ENCODE results near the gene RCCD1.

RCCD1 gene

DNA sequence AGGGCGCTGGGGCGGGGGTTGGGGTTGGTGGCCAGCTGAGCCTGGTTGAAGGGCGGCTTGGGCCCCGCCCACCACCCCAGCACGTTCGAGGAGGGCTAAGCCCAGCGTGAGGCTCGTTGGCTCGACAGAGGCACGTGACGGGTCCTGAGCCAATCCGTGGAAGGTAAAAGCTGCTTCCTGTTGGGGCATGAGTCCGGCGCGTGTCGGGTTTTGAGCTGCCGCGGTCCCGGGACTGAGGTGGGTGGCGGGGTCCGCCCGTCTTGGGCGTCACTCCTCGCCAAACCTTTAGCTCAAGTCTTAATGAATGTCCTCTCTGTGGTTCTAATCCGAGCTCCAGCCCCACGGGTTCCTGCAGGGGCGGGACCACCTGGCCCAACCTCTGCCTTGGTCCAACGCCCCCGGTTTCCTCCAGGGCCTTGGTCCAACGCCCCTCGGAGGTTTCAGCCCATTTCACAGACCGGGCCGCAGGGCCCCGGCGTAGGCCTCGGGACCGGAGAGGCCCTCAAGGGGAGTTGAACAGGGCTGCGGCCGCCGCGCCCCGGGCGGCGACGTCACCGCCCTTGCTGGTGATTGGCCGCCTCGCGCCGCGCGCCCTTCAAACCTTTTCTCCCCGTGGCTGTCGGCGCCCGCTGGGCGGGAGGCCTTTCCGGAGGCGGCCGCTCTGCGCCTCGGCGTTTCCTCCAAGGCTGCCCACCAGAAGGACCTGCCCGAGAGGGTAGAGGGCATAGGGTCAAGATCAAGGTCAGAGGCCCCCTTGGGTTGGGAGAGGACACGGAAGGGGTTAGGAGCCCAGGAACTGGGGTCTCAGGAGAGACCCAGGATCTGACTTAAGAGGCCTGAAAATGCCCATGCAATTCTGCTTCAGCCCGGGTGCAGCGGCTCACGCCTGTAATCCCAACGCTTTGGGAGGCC, at the start of gene RCCD1 (continued):
- TF ChIP-seq ZNF76 (tag by site-specific recombination; IDR thresholded peaks at IDR 0.05; ENCODE audit: borderline replicate concordance, low read depth): peak; percentile 64; the same call in 1 of the 2 replicates
- TF ChIP-seq, protein P1, sequence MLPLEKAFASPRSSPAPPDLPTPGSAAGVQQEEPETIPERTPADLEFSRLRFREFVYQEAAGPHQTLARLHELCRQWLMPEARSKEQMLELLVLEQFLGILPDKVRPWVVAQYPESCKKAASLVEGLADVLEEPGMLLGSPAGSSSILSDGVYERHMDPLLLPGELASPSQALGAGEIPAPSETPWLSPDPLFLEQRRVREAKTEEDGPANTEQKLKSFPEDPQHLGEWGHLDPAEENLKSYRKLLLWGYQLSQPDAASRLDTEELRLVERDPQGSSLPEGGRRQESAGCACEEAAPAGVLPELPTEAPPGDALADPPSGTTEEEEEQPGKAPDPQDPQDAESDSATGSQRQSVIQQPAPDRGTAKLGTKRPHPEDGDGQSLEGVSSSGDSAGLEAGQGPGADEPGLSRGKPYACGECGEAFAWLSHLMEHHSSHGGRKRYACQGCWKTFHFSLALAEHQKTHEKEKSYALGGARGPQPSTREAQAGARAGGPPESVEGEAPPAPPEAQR (tag by site-specific recombination; IDR thresholded peaks at IDR 0.05): peak; percentile 25; the same call in 1 of the 2 replicates
- TF ChIP-seq ZFP69B (tag by site-specific recombination; IDR thresholded peaks at IDR 0.05): peak; percentile 89
- TF ChIP-seq, protein P2, sequence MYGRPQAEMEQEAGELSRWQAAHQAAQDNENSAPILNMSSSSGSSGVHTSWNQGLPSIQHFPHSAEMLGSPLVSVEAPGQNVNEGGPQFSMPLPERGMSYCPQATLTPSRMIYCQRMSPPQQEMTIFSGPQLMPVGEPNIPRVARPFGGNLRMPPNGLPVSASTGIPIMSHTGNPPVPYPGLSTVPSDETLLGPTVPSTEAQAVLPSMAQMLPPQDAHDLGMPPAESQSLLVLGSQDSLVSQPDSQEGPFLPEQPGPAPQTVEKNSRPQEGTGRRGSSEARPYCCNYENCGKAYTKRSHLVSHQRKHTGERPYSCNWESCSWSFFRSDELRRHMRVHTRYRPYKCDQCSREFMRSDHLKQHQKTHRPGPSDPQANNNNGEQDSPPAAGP (tag by site-specific recombination; IDR thresholded peaks at IDR 0.05): peak; percentile 91

DNA sequence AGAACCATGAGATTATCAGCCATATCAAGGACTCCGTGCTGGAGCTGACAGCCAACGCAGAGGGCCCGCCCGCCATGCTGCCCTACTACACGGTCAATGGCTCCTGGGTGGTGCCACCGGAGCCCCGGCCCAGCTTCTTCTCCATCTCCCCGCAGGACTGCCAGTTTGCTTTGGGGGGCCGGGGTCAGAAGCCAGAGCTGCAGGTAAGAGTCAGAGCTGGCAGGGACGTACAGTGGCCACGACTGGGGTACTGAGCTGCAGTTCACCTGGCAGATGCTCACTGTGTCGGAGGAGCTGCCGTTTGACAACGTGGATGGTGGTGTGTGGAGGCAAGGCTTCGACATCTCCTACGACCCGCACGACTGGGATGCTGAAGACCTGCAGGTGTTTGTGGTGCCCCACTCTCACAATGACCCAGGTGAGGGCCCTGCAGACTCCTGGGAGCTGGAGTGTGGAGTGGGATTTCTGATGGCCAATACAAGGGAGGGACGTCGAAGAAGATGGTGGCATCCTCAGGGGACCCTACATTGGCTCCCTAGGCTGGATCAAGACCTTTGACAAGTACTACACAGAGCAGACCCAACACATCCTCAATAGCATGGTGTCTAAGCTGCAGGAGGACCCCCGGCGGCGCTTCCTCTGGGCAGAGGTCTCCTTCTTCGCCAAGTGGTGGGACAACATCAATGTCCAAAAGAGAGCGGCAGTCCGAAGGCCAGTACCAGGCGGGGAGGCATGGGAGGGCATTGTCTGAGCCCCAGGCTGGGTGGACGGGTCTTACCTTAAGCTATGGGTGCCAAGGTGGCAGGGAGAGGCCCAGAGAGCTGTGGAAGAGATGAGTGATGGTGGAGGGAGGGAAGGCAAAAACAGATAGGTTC, 49.1 kb upstream of the RCCD1 start:
- Histone ChIP-seq H3K36me3 (ENCODE audit: control insufficient read depth in 2 of 2, insufficient read depth in 1 of 2, low read length in 2 of 2) (peaks cover 16 to 54% of the 10 kb centered on the region in 2 experiments), H3K4me1 (ENCODE audit: control insufficient read depth, insufficient read depth, low read length) (peaks cover 13% of the 10 kb centered on the region), H3K27ac (ENCODE audit: extremely low read depth, low read depth, low read length) (no peak overlapping the region), H3K9me3 (ENCODE audit: control insufficient read depth, insufficient read depth, low read depth, low read length) (no peaks in the 10 kb centered on the region), H3K4me3 (ENCODE audit: low read depth, low read length) (no peak overlapping the region)
- CTCF ChIA-PET: interaction anchor here (0.6 to 8.3 kb wide), 7 partner anchors 19 to 366 kb away, joined by 3 to 126 read pairs (median 5); partner anchors contain the start of genes HDDC3 and UNC45A
- POLR2A ChIA-PET: interaction anchor here (1.7 kb wide), 1 partner anchor 27 kb away, joined by 5 read pairs; the partner anchor contains the start of gene HDDC3
- TF ChIP-seq, protein P3, sequence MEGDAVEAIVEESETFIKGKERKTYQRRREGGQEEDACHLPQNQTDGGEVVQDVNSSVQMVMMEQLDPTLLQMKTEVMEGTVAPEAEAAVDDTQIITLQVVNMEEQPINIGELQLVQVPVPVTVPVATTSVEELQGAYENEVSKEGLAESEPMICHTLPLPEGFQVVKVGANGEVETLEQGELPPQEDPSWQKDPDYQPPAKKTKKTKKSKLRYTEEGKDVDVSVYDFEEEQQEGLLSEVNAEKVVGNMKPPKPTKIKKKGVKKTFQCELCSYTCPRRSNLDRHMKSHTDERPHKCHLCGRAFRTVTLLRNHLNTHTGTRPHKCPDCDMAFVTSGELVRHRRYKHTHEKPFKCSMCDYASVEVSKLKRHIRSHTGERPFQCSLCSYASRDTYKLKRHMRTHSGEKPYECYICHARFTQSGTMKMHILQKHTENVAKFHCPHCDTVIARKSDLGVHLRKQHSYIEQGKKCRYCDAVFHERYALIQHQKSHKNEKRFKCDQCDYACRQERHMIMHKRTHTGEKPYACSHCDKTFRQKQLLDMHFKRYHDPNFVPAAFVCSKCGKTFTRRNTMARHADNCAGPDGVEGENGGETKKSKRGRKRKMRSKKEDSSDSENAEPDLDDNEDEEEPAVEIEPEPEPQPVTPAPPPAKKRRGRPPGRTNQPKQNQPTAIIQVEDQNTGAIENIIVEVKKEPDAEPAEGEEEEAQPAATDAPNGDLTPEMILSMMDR (tag by site-specific recombination; IDR thresholded peaks at IDR 0.05): no peak
- TF ChIP-seq, protein P4, sequence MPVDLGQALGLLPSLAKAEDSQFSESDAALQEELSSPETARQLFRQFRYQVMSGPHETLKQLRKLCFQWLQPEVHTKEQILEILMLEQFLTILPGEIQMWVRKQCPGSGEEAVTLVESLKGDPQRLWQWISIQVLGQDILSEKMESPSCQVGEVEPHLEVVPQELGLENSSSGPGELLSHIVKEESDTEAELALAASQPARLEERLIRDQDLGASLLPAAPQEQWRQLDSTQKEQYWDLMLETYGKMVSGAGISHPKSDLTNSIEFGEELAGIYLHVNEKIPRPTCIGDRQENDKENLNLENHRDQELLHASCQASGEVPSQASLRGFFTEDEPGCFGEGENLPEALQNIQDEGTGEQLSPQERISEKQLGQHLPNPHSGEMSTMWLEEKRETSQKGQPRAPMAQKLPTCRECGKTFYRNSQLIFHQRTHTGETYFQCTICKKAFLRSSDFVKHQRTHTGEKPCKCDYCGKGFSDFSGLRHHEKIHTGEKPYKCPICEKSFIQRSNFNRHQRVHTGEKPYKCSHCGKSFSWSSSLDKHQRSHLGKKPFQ (tag by site-specific recombination; IDR thresholded peaks at IDR 0.05): no peak
- TF ChIP-seq ZNF600 (tag by site-specific recombination; IDR thresholded peaks at IDR 0.05) (no peak), MYNN (tag by site-specific recombination; IDR thresholded peaks at IDR 0.05; ENCODE audit: borderline replicate concordance) (no peak), ZNF660 (tag by site-specific recombination; IDR thresholded peaks at IDR 0.05) (no peak)

DNA sequence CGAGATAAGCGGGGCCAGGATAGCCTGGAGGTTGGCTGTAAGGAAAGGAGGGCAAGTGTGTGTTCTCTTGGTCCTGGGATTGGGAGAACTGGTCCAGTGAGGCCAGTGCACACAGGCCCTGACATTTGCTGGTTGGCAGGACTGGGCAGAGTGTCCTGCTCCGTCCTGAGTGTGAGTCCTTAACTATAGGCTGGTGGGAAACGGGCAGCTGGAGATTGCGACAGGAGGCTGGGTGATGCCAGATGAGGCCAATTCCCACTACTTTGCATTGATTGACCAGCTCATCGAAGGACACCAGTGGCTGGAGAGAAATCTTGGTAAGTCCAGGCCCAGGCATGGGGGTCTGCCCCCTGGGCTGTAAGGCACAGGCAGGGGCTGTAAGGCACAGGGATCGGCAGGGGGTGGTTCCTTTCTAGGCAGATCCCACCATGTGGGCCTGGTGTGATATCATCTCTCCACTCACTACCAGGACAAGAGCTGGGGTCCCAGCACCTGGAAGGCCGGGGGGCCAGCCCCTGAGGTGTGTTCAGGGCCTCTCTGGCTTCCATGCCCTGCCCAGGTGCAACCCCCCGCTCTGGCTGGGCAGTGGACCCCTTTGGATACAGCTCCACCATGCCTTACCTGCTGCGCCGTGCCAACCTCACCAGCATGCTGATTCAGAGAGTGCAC, 48.4 kb upstream of the RCCD1 start:
- H3K4me1 ChIP-seq (ENCODE audit: control insufficient read depth, insufficient read depth, low read length): peaks cover 13% of the 10 kb centered on the region
- CTCF ChIA-PET: interaction anchor here (1.0 to 8.3 kb wide), 2 partner anchors 20 to 26 kb away, joined by 3 to 126 read pairs; partner anchors contain the start of genes HDDC3 and UNC45A
- POLR2A ChIA-PET: interaction anchor here (1.7 kb wide), 1 partner anchor 26 kb away, joined by 5 read pairs; the partner anchor contains the start of gene HDDC3
- TF ChIP-seq SP2 (tag by site-specific recombination; IDR thresholded peaks at IDR 0.05) (no peak), ZNF221 (tag by site-specific recombination; IDR thresholded peaks at IDR 0.05; ENCODE audit: borderline replicate concordance) (no peak), ZIC2 (tag by site-specific recombination; IDR thresholded peaks at IDR 0.05) (peak; percentile 66), ZNF629 (tag by site-specific recombination; IDR thresholded peaks at IDR 0.05) (no peak)
- TF ChIP-seq, protein P5, sequence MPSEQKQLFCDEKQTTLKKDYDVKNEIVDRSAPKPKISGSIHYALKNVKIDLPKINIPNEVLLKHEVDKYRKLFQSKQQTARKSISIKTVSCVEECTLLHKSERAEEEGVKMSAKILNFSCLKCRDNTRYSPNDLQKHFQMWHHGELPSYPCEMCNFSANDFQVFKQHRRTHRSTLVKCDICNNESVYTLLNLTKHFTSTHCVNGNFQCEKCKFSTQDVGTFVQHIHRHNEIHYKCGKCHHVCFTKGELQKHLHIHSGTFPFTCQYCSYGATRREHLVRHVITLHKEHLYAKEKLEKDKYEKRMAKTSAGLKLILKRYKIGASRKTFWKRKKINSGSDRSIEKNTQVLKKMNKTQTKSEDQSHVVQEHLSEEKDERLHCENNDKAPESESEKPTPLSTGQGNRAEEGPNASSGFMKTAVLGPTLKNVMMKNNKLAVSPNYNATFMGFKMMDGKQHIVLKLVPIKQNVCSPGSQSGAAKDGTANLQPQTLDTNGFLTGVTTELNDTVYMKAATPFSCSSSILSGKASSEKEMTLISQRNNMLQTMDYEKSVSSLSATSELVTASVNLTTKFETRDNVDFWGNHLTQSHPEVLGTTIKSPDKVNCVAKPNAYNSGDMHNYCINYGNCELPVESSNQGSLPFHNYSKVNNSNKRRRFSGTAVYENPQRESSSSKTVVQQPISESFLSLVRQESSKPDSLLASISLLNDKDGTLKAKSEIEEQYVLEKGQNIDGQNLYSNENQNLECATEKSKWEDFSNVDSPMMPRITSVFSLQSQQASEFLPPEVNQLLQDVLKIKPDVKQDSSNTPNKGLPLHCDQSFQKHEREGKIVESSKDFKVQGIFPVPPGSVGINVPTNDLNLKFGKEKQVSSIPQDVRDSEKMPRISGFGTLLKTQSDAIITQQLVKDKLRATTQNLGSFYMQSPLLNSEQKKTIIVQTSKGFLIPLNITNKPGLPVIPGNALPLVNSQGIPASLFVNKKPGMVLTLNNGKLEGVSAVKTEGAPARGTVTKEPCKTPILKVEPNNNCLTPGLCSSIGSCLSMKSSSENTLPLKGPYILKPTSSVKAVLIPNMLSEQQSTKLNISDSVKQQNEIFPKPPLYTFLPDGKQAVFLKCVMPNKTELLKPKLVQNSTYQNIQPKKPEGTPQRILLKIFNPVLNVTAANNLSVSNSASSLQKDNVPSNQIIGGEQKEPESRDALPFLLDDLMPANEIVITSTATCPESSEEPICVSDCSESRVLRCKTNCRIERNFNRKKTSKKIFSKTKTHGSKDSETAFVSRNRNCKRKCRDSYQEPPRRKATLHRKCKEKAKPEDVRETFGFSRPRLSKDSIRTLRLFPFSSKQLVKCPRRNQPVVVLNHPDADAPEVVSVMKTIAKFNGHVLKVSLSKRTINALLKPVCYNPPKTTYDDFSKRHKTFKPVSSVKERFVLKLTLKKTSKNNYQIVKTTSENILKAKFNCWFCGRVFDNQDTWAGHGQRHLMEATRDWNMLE (tag by site-specific recombination; conservative IDR thresholded peaks at IDR 0.05; ENCODE audit: low read depth): no peak
- TF ChIP-seq, protein P6, sequence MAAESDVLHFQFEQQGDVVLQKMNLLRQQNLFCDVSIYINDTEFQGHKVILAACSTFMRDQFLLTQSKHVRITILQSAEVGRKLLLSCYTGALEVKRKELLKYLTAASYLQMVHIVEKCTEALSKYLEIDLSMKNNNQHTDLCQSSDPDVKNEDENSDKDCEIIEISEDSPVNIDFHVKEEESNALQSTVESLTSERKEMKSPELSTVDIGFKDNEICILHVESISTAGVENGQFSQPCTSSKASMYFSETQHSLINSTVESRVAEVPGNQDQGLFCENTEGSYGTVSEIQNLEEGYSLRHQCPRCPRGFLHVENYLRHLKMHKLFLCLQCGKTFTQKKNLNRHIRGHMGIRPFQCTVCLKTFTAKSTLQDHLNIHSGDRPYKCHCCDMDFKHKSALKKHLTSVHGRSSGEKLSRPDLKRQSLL (tag by site-specific recombination; IDR thresholded peaks at IDR 0.05): no peak

More for the DNA sequence above, 48.4 kb upstream of the RCCD1 start:
- peaks cover 16 to 62% of the 10 kb centered on the region in 2 experiments for H3K36me3 ChIP-seq (ENCODE audit: control insufficient read depth in 2 of 2, insufficient read depth in 1 of 2, low read length in 2 of 2)
- no peaks in the 10 kb centered on the region for H3K9me3 ChIP-seq (ENCODE audit: control insufficient read depth, insufficient read depth, low read depth, low read length)
- no peak overlapping the region for H3K4me3 ChIP-seq (ENCODE audit: low read depth, low read length)
- H3K27ac ChIP-seq (ENCODE audit: extremely low read depth, low read depth, low read length): no peak overlapping the region

Measured in HEK293 (cell line).